ENCODE results near the gene KCNA3.

Gene KCNA3

GRCh38 chr1:110680036-110680735 is 5.4 kb upstream of the KCNA3 start:
- TF ChIP-seq, protein P1, sequence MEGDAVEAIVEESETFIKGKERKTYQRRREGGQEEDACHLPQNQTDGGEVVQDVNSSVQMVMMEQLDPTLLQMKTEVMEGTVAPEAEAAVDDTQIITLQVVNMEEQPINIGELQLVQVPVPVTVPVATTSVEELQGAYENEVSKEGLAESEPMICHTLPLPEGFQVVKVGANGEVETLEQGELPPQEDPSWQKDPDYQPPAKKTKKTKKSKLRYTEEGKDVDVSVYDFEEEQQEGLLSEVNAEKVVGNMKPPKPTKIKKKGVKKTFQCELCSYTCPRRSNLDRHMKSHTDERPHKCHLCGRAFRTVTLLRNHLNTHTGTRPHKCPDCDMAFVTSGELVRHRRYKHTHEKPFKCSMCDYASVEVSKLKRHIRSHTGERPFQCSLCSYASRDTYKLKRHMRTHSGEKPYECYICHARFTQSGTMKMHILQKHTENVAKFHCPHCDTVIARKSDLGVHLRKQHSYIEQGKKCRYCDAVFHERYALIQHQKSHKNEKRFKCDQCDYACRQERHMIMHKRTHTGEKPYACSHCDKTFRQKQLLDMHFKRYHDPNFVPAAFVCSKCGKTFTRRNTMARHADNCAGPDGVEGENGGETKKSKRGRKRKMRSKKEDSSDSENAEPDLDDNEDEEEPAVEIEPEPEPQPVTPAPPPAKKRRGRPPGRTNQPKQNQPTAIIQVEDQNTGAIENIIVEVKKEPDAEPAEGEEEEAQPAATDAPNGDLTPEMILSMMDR (IDR thresholded peaks at IDR 0.05), result no peak

GRCh38 chr1:110677526-110677925 is 2.8 kb upstream of the KCNA3 start:
- TF ChIP-seq, protein P1 (IDR thresholded peaks at IDR 0.05), result no peak

- TF ChIP-seq, protein P1 (IDR thresholded peaks at IDR 0.05), result no peak
Observed at GRCh38 chr1:110676970-110677369, 2.2 kb upstream of the KCNA3 start.

DNA sequence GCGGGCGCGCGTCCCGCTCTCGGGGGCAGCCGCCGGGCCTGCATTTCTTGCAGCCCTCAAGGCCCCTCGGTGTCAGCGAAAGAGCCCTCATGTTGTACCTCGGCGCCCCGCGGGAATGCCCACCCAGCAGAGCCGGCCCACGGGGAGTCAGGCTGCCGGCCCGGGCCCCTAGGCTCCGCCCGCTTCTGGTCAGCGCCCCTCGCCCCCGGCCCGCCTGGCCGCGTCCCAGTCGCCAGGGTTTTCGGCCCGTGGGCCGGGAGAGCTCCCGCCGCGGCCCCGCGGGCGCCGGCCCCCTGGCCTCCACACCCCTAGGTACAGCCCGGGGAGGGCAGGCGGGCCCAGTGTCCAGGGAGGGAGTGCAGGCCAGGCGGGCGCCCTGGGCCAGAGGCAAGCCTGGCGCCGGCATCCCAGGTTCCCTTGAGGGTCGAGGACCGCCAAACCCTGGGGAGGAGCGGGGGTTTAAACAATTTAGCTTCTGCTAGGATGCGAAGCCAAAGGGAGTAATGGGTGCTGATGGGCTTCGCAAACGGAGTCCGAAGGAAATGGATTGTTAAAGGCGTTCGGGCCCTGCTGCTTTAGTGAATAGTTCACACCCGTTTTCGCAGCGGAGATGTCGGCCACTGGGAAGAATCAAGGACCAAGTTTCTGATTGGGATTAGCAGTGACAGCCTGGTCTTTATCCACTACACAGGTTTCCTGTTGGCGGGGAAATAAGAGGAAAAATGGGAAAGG is 486 bp upstream of the KCNA3 start:
- TF ChIP-seq, protein P1 (IDR thresholded peaks at IDR 0.05), result no peak

- TF ChIP-seq, protein P1 (IDR thresholded peaks at IDR 0.05), result no peak
Observed at GRCh38 chr1:110673805-110674336, 869 bp downstream of the KCNA3 start.

GRCh38 chr1:110673197-110673701 is 1.5 kb downstream of the KCNA3 start:
- TF ChIP-seq, protein P1 (IDR thresholded peaks at IDR 0.05), result no peak

DNA sequence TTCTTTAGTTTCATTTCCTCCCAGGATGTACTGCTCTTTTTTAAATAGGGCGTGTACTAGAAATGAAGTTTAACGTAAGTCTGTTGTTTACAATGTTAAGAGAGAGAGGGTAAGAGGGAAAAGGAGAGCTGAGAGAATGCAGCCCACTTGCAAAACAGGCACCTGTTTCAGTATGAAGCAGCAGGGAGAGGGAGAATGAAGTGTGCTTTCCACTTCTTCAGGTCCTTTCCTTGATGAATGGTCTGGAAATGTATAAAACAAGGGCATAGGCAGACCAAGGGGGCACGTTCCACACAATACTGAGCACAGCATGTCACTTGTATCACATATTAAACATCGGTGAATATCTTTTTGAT is 2.0 kb downstream of the KCNA3 start:
- TF ChIP-seq, protein P1 (IDR thresholded peaks at IDR 0.05), result no peak
